ENCODE results near the gene FOXL1.

The FOXL1 gene

GRCh38 chr16:86604436-86605193 is 26.3 kb downstream of the FOXL1 start:
- peak in 1 of 2 donors; percentile 16 for DNase-seq (ENCODE audit: low read depth in 2 of 2)

- no peak for DNase-seq (ENCODE audit: low read depth in 2 of 2)
These were observed 27.6 kb downstream of the FOXL1 start for GRCh38 chr16:86605950-86606349.

- no peak for DNase-seq (ENCODE audit: low read depth in 2 of 2)
These were observed 30.0 kb downstream of the FOXL1 start for GRCh38 chr16:86608301-86608747.

- DNase-seq (ENCODE audit: low read depth in 2 of 2), result no peak
These were observed 30.8 kb downstream of the FOXL1 start for GRCh38 chr16:86609115-86609514.

GRCh38 chr16:86609661-86610060 is 31.3 kb downstream of the FOXL1 start:
- DNase-seq (ENCODE audit: low read depth in 2 of 2), result no peak

GRCh38 chr16:86610779-86611524 is 32.6 kb downstream of the FOXL1 start:
- no peak for DNase-seq (ENCODE audit: low read depth in 2 of 2)

GRCh38 chr16:86611525-86611855 is 33.1 kb downstream of the FOXL1 start:
- no peak for DNase-seq (ENCODE audit: low read depth in 2 of 2)

GRCh38 chr16:86611941-86612340 is 33.6 kb downstream of the FOXL1 start:
- no peak for DNase-seq (ENCODE audit: low read depth in 2 of 2)

GRCh38 chr16:86614699-86615098 is 36.4 kb downstream of the FOXL1 start:
- DNase-seq (ENCODE audit: low read depth in 2 of 2), result no peak

- DNase-seq (ENCODE audit: low read depth in 2 of 2), result no peak
These were observed 38.6 kb downstream of the FOXL1 start for GRCh38 chr16:86616906-86617305.

GRCh38 chr16:86618431-86619238 is 40.3 kb downstream of the FOXL1 start:
- no peak for DNase-seq (ENCODE audit: low read depth in 2 of 2)

GRCh38 chr16:86619239-86619794 is 41.0 kb downstream of the FOXL1 start:
- DNase-seq (ENCODE audit: low read depth in 2 of 2), result no peak

- no peak for DNase-seq (ENCODE audit: low read depth in 2 of 2)
These were observed 41.8 kb downstream of the FOXL1 start for GRCh38 chr16:86620184-86620583.

- no peak for DNase-seq (ENCODE audit: low read depth in 2 of 2)
These were observed 43.6 kb downstream of the FOXL1 start for GRCh38 chr16:86621966-86622365.

- DNase-seq (ENCODE audit: low read depth in 2 of 2), result no peak
These were observed 44.6 kb downstream of the FOXL1 start for GRCh38 chr16:86622700-86623615.

- no peak for DNase-seq (ENCODE audit: low read depth in 2 of 2)
These were observed 46.7 kb downstream of the FOXL1 start for GRCh38 chr16:86625029-86625428.

GRCh38 chr16:86625821-86626220 is 47.5 kb downstream of the FOXL1 start:
- DNase-seq (ENCODE audit: low read depth in 2 of 2), result no peak

GRCh38 chr16:86626284-86626683 is 47.9 kb downstream of the FOXL1 start:
- DNase-seq (ENCODE audit: low read depth in 2 of 2), result no peak

GRCh38 chr16:86626966-86627365 is 48.6 kb downstream of the FOXL1 start:
- DNase-seq (ENCODE audit: low read depth in 2 of 2), result no peak

- DNase-seq (ENCODE audit: low read depth in 2 of 2), result no peak
These were observed 50.3 kb downstream of the FOXL1 start for GRCh38 chr16:86628614-86629013.

GRCh38 chr16:86630471-86630870 is 52.1 kb downstream of the FOXL1 start:
- DNase-seq (ENCODE audit: low read depth in 2 of 2), result no peak

Data from stimulated activated CD4-positive, alpha-beta T cell treated with anti-CD3 and anti-CD28 coated beads, Interleukin-1b, Interleukin-23, amount 100 ng/mL, for 1 hour (primary cell).